ENCODE results near the gene FMO1.

Gene FMO1

DNA sequence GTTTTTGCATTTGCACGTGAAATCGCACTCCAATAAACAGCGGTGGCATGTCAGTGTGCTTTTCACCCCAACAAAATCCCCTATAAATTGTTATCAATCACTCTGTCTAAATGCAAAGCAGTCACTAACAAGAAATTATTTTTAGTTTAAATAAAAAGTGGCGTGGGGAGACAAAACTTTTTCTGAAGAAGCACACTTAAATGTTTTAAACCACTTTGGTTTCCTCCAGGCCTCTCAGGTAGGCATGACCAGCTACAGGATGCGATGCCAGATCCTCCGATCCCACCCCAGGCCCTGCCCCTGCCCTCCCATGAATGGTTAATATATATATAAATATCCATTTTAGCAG is 3.6 kb downstream of the FMO1 start:
- TF ChIP-seq, protein P1, sequence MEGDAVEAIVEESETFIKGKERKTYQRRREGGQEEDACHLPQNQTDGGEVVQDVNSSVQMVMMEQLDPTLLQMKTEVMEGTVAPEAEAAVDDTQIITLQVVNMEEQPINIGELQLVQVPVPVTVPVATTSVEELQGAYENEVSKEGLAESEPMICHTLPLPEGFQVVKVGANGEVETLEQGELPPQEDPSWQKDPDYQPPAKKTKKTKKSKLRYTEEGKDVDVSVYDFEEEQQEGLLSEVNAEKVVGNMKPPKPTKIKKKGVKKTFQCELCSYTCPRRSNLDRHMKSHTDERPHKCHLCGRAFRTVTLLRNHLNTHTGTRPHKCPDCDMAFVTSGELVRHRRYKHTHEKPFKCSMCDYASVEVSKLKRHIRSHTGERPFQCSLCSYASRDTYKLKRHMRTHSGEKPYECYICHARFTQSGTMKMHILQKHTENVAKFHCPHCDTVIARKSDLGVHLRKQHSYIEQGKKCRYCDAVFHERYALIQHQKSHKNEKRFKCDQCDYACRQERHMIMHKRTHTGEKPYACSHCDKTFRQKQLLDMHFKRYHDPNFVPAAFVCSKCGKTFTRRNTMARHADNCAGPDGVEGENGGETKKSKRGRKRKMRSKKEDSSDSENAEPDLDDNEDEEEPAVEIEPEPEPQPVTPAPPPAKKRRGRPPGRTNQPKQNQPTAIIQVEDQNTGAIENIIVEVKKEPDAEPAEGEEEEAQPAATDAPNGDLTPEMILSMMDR (conservative IDR thresholded peaks at IDR 0.05; ENCODE audit: control insufficient read depth, insufficient read depth, low read depth, low read length) = no peak
- peak overlapping the region; percentile 61 for H3K4me3 ChIP-seq (ENCODE audit: control insufficient read depth, low read depth, low read length)
- DNase-seq (ENCODE audit: low read depth) = no peak

DNA sequence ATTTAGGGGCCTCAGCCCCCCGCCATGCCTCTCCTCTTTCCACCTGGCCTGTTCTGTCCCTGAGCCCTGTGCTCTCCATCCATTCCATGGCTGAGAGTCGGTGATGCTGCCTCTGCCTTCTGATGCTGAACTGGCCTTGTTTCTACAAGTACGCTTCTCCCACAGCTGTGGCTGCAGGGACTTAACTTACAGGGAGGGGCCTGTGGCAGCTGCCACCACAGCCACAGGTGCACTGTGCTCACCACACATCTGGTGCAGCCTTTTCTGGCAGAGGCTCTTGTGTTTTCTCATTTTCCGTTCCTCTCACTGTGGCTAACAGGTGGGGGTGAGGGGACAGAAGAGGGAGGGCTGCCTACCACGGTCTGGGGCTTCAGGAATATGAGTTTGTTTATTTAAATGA is 4.2 kb downstream of the FMO1 start:
- no peak for DNase-seq (ENCODE audit: low read depth)
- TF ChIP-seq, protein P1 (conservative IDR thresholded peaks at IDR 0.05; ENCODE audit: control insufficient read depth, insufficient read depth, low read depth, low read length) = no peak
- H3K4me3 ChIP-seq (ENCODE audit: control insufficient read depth, low read depth, low read length) = no peak overlapping the region

DNA sequence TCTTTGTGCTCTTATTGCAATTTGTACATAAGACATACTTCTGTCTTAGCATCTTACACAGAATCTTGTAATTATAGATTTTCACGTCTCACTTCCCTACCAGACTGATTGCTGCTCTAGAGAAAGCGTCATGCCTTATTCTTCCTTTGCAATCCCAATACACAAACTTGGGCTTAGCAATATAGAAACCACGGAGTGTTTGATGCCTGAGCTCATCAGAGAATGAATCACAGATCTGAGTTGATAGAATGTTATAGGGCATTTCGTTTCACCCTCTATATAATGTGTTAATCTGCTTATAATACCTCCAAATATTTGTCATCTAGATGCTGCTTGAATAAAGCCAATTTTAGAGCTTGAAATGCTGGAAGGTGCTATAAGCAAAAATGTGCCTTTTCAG is 6.6 kb downstream of the FMO1 start:
- H3K4me3 ChIP-seq (ENCODE audit: control insufficient read depth, low read depth, low read length) = no peak overlapping the region
- peak; percentile 59 for DNase-seq (ENCODE audit: low read depth)
- TF ChIP-seq, protein P1 (conservative IDR thresholded peaks at IDR 0.05; ENCODE audit: control insufficient read depth, insufficient read depth, low read depth, low read length) = no peak

DNA sequence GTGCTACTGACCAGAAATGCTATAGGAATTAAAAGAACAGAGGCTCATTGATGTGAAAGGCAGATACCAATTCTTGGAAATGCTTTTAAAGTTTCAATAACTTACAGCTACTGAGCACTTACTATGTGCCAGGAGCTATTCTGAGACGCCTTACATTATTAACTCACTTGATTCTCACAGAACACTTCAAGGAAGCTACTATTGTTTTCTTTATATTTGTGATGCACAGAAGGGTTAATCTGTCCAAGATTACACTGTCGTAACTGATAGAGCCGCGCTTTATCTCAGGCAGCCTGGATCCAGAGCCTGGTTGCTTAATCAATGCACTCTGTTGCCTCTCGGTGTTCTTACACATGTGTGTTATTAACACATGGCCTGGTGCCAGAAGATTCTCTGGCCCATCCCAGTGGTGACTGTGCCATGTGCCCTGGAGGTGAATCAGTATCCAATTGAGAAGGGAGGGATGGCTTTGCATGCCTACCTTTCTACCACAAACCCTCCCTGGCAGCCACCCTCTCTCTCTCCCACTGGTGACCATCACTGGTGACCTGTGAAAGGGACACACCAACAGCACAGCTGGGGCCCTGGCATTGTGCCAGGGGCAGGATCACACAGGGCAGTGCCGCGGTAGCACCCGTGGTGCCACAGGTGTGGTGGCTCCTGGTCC is 8.8 kb downstream of the FMO1 start:
- peak; percentile 88 for DNase-seq (ENCODE audit: low read depth)
- TF ChIP-seq, protein P1 (conservative IDR thresholded peaks at IDR 0.05; ENCODE audit: control insufficient read depth, insufficient read depth, low read depth, low read length) = no peak
- no peak overlapping the region for H3K4me3 ChIP-seq (ENCODE audit: control insufficient read depth, low read depth, low read length)

DNA sequence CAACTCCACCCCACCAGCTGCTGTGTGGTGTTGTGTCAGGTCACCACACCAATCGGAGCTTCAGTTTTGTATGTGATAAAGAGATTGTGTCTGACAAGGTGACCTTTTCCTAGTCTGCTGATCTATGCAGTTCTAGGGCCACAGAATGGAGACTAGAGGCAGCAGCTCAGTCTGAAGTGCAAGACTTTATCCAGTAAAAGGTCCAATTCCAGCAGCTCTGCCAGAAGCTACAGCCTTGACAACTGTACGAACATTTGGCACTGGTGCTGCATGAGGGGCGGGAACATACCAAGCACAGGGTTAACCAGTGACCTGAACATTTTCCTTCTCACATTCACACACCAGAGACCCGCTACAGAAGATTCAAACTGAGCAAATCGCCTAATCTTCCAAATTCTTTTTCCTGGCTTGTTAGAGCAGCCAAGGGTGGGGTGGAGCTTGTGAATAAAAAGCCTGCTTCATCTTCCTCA is 9.3 kb downstream of the FMO1 start:
- H3K4me3 ChIP-seq (ENCODE audit: control insufficient read depth, low read depth, low read length) = no peak overlapping the region
- TF ChIP-seq, protein P1 (conservative IDR thresholded peaks at IDR 0.05; ENCODE audit: control insufficient read depth, insufficient read depth, low read depth, low read length) = no peak
- no peak for DNase-seq (ENCODE audit: low read depth)

DNA sequence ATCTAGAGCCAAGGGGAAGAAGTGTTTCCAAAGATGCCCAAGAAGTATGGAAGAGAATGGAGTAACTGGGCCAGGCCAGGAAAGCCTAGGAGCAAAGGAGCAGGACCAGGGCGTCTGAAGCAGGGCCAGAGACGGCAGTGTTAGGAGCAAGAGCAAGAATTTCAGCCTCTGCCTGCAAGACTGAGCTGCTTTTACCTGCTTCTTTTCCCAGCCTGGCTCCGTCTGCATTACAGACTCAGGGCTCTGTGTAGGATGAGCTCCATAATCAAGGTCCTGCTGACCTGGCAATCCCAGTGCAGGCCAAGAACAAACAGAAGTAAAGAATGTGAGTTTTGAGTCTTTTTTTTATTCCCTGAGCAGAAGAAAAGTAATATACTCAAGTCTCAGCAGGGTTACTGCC is 10.1 kb downstream of the FMO1 start:
- H3K4me3 ChIP-seq (ENCODE audit: control insufficient read depth, low read depth, low read length) = no peak overlapping the region
- TF ChIP-seq, protein P1 (conservative IDR thresholded peaks at IDR 0.05; ENCODE audit: control insufficient read depth, insufficient read depth, low read depth, low read length) = no peak
- DNase-seq (ENCODE audit: low read depth) = no peak

GRCh38 chr1:171258943-171259342 is 10.6 kb downstream of the FMO1 start:
- DNase-seq (ENCODE audit: low read depth) = no peak
- H3K4me3 ChIP-seq (ENCODE audit: control insufficient read depth, low read depth, low read length) = no peak overlapping the region
- TF ChIP-seq, protein P1 (conservative IDR thresholded peaks at IDR 0.05; ENCODE audit: control insufficient read depth, insufficient read depth, low read depth, low read length) = no peak

Measured in fibroblast of mammary gland (primary cell).